CD14-positive monocyte (primary cell): ENCODE data around the gene NDUFS1. TPM values are rescaled to one million over a fixed set of nuclear protein-coding genes. Genes with fewer than 3 reads are reported as not detected.

Source experiments
- DNase-seq, 3 donors: peaks; one replicate each; pipeline ENCODE4 v3.0.0-alpha.2; 2011 to 2022
- H2AFZ ChIP-seq: 2 replicates; pipeline ENCODE4 v1.6.0; 2012; ENCODE audit warnings: mild to moderate bottlenecking, low read depth, low read length, inconsistent platforms; ENCODE audit not compliant: insufficient read depth, poor library complexity, severe bottlenecking
- H3K27ac ChIP-seq, 2 donors: 1 replicate in 1 of 2; 2 replicates in 1 of 2; pipeline ENCODE4 v1.5.1; 2012 to 2013; ENCODE audit warnings: low read length in 2 of 2, control low read depth in 1 of 2, inconsistent platforms in 1 of 2, low read depth in 1 of 2, mild to moderate bottlenecking in 1 of 2
- H3K27me3 ChIP-seq, 2 donors: one replicate each; pipeline versions ENCODE4 v1.6.0 to v1.6.1; 2011 to 2013; ENCODE audit warnings: low read length in 2 of 2; ENCODE audit not compliant: control insufficient read depth in 2 of 2, insufficient read depth in 2 of 2
- H3K36me3 ChIP-seq, 2 donors: replicated peaks in 1 of 2; 1 replicate in 1 of 2; 2 replicates in 1 of 2; pipeline versions ENCODE4 v1.5.1 to v1.6.1; 2012 to 2013; ENCODE audit warnings: low read length in 2 of 2, control low read depth in 1 of 2, inconsistent platforms in 1 of 2, mild to moderate bottlenecking in 1 of 2; ENCODE audit not compliant: insufficient read depth in 2 of 2, control insufficient read depth in 1 of 2
- H3K4me1 ChIP-seq, 2 donors: 1 replicate in 1 of 2; 2 replicates in 1 of 2; pipeline versions ENCODE4 v1.5.1 to v1.6.1; 2012 to 2013; ENCODE audit warnings: low read length in 2 of 2, control low read depth in 1 of 2, inconsistent platforms in 1 of 2, mild to moderate bottlenecking in 1 of 2, moderate library complexity in 1 of 2; ENCODE audit not compliant: insufficient read depth in 2 of 2, control insufficient read depth in 1 of 2
- H3K4me2 ChIP-seq: replicated peaks from 2 replicates; pipeline ENCODE3; 2012; ENCODE audit warnings: low read length, moderate library complexity, mild to moderate bottlenecking; ENCODE audit not compliant: poor library complexity, severe bottlenecking; ENCODE audit errors: extremely low read depth
- H3K4me3 ChIP-seq, 3 experiments: fragments of 200-600 bp in 1 of 3; sonication (generic) in 1 of 3; replicated peaks in 1 of 3; 1 replicate in 2 of 3; 2 replicates in 1 of 3; pipeline ENCODE4 v1.5.1; 2011 to 2013; ENCODE audit warnings: low read length in 3 of 3, mild to moderate bottlenecking in 3 of 3, control low read depth in 2 of 3, low read depth in 2 of 3, inconsistent platforms in 1 of 3, moderate library complexity in 1 of 3
- H3K79me2 ChIP-seq: 2 replicates; pipeline ENCODE4 v1.6.0; 2012; ENCODE audit warnings: mild to moderate bottlenecking, control low read depth, inconsistent platforms, low read length, moderate library complexity; ENCODE audit not compliant: insufficient read depth
- H3K9ac ChIP-seq: 2 replicates; pipeline ENCODE4 v1.6.0; 2017; ENCODE audit warnings: low read length, mild to moderate bottlenecking; ENCODE audit not compliant: insufficient read depth, poor library complexity, severe bottlenecking
- H3K9me3 ChIP-seq, 2 donors: replicated peaks in 1 of 2; 1 replicate in 1 of 2; 2 replicates in 1 of 2; pipeline versions ENCODE4 v1.5.1 to v1.6.1; 2012 to 2013; ENCODE audit warnings: low read length in 2 of 2, control low read depth in 1 of 2; ENCODE audit not compliant: control insufficient read depth in 1 of 2, insufficient read depth in 1 of 2
- H4K20me1 ChIP-seq: 2 replicates; pipeline ENCODE4 v1.6.0; 2012; ENCODE audit warnings: mild to moderate bottlenecking, low read length, control low read depth, moderate library complexity; ENCODE audit not compliant: insufficient read depth
- H3K27ac Mint-ChIP-seq, 7 donors: one replicate each; pipeline ENCODE4 v1.8.0; 2020; ENCODE audit warnings: mild to moderate bottlenecking in 7 of 7, mixed read lengths in 7 of 7, moderate library complexity in 6 of 7, inconsistent platforms in 2 of 7
- H3K27me3 Mint-ChIP-seq, 3 donors: one replicate each; pipeline ENCODE4 v1.8.0; 2021 to 2022; ENCODE audit warnings: low read depth in 3 of 3, mild to moderate bottlenecking in 3 of 3, mixed read lengths in 3 of 3, moderate library complexity in 3 of 3, inconsistent platforms in 1 of 3
- H3K36me3 Mint-ChIP-seq, 2 donors: one replicate each; pipeline ENCODE4 v1.8.0; 2020; ENCODE audit warnings: mixed read lengths in 2 of 2, inconsistent platforms in 1 of 2, mild to moderate bottlenecking in 1 of 2
- H3K4me1 Mint-ChIP-seq: one replicate; pipeline ENCODE4 v1.8.0; 2020; ENCODE audit warnings: mild to moderate bottlenecking, mixed read lengths
- H3K4me3 Mint-ChIP-seq, 2 donors: one replicate each; pipeline ENCODE4 v1.8.0; 2020; ENCODE audit warnings: mild to moderate bottlenecking in 2 of 2, mixed read lengths in 2 of 2, moderate library complexity in 1 of 2
- H3K9me3 Mint-ChIP-seq, 7 donors: one replicate each; pipeline ENCODE4 v1.8.0; 2020 to 2022; ENCODE audit warnings: mixed read lengths in 7 of 7, mild to moderate bottlenecking in 6 of 7, moderate library complexity in 6 of 7, inconsistent platforms in 2 of 7
- WGBS: methylation state at CpG from one replicate; pipeline ENCODE4 v1.1.5; 2013; ENCODE audit warnings: missing lambda C conversion rate; ENCODE audit not compliant: insufficient coverage; 5-methylcytosine and 5-hydroxymethylcytosine counted together
- intact Hi-C, 2 donors: fragments of 100-400 bp; cut with micrococcal nuclease; formaldehyde crosslinking; loops; one replicate each; pipeline versions ENCODE4 v1.15.0 to v1.15.1; 2023
- polyA plus RNA-seq, 3 donors: library from polyadenylated mRNA; depleted of rRNA in 1 of 3; unstranded in 2 of 3; stranded (reverse) in 1 of 3; fragments of 300-500 nt in 2 of 3; fragments of >200 nt in 1 of 3; fragmentation: Illumina TruSeq in 2 of 3; gene quantifications; 1 replicate in 2 of 3; 2 replicates in 1 of 3; pipeline ENCODE4 v1.2.3, GENCODE V29; 2012 to 2021
- TF ChIP-seq, protein P1 (sequence below): fragments of 200-600 bp; IDR thresholded peaks from one replicate; pipeline ENCODE4 v1.8.0; 2022; ENCODE audit warnings: antibody characterized with exemption, mild to moderate bottlenecking

NDUFS1 gene
- polyA plus RNA-seq, 3 donors, result 22.8 to 43.9 (median 37.9) TPM

DNA sequence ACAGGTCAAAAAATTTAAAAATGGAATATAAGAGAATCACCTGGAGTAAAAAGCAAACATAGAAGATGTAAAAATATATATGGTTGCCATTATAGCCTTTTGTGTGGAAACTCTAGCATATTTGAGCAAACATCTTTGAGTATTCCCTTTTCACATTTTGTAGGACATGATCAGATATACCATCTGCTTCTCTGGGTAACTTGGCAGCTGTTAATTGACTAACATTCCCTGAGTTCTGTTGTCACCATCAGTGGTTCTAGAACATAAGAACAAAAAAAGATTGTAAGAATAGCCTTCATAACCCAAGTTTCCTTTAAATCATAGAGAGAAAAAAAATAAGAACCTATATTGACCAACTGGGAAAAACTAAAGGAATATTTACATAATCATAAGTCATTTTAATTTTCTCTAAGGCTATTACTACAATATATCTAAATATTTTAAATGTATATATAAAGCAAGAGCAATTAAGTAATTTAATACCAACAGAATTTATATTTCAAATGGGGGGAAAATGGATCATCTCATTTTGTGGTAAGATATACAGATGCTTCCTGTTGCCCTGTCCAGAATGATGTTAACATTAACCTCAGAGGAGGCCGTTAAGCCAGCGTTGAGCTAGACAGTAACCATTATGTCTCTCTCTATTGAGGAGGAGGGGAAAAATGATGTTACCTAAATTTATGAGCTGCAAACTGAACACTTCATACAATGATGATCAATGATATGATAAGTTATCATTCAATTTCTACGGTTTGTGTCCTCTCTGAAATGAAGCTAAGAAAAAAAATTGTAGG is 63.5 kb downstream of the NDUFS1 start:
- intact Hi-C loops, result no loop called here
- WGBS, result no CpG with 5 or more reads among the region's 3 CpGs
- H3K4me3 Mint-ChIP-seq, result no peak overlapping the region
- Histone ChIP-seq H4K20me1 (no peaks in the 10 kb centered on the region), H3K36me3 (peaks cover 2 to 3% of the 10 kb centered on the region in 2 donors), H3K27ac (no peak overlapping the region), H3K79me2 (peaks cover 3% of the 10 kb centered on the region), H3K4me3 (no peak overlapping the region), H2AFZ (peak overlapping the region; percentile 6), H3K4me2 (no peak overlapping the region), H3K4me1 (peaks cover 12 to 22% of the 10 kb centered on the region in 2 donors), H3K9me3 (no peaks in the 10 kb centered on the region), H3K9ac (no peak overlapping the region), H3K27me3 (no peaks in the 10 kb centered on the region)
- TF ChIP-seq, protein P1, sequence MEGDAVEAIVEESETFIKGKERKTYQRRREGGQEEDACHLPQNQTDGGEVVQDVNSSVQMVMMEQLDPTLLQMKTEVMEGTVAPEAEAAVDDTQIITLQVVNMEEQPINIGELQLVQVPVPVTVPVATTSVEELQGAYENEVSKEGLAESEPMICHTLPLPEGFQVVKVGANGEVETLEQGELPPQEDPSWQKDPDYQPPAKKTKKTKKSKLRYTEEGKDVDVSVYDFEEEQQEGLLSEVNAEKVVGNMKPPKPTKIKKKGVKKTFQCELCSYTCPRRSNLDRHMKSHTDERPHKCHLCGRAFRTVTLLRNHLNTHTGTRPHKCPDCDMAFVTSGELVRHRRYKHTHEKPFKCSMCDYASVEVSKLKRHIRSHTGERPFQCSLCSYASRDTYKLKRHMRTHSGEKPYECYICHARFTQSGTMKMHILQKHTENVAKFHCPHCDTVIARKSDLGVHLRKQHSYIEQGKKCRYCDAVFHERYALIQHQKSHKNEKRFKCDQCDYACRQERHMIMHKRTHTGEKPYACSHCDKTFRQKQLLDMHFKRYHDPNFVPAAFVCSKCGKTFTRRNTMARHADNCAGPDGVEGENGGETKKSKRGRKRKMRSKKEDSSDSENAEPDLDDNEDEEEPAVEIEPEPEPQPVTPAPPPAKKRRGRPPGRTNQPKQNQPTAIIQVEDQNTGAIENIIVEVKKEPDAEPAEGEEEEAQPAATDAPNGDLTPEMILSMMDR, result no peak
- H3K36me3 Mint-ChIP-seq, result peaks cover 4 to 5% of the 10 kb centered on the region in 2 donors
- peaks cover 30% of the 10 kb centered on the region for H3K4me1 Mint-ChIP-seq
- no peaks in the 10 kb centered on the region for H3K9me3 Mint-ChIP-seq
- peaks cover 0 to 2% (median 0%) of the 10 kb centered on the region in 3 donors for H3K27me3 Mint-ChIP-seq
- H3K27ac Mint-ChIP-seq, result no peak overlapping the region
- no peak for DNase-seq

DNA sequence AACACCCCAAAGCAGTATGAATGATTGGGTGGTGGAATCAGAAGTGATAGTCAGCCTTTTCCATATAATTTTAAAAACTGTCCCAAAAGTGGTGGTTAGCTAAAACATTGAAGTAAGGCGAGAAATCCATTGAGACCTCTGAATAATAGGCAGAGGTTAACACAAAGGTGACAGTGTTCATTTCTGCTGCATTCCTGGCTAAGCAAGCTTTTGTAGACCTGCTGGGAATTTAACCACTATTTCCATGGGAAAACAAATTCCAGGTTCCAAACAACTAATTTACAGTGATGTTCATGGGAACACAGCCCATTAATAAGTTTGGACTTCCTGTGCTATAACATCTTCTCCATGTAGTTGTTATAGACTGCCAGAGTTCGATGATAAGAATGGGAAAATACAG is 66.9 kb downstream of the NDUFS1 start:
- Histone ChIP-seq H2AFZ (no peak overlapping the region), H4K20me1 (no peaks in the 10 kb centered on the region), H3K36me3 (peaks cover 3% of the 10 kb centered on the region in 2 donors), H3K9me3 (no peaks in the 10 kb centered on the region), H3K4me2 (no peak overlapping the region), H3K79me2 (peaks cover 34% of the 10 kb centered on the region), H3K9ac (no peak overlapping the region), H3K27me3 (no peaks in the 10 kb centered on the region), H3K4me1 (peaks cover 6 to 17% of the 10 kb centered on the region in 2 donors), H3K27ac (no peak overlapping the region), H3K4me3 (no peak overlapping the region)
- TF ChIP-seq, protein P1, result no peak
- no peak for DNase-seq
- H3K36me3 Mint-ChIP-seq, result peaks cover 8% of the 10 kb centered on the region in 2 donors
- H3K9me3 Mint-ChIP-seq, result no peaks in the 10 kb centered on the region
- no peak overlapping the region for H3K4me3 Mint-ChIP-seq
- intact Hi-C loops, result no loop called here
- H3K27ac Mint-ChIP-seq, result no peak overlapping the region
- WGBS, result no CpG with 5 or more reads among the region's 2 CpGs
- peaks cover 27% of the 10 kb centered on the region for H3K4me1 Mint-ChIP-seq
- no peaks in the 10 kb centered on the region for H3K27me3 Mint-ChIP-seq
